ENCODE data around the gene CEP72.

CEP72 gene

DNA sequence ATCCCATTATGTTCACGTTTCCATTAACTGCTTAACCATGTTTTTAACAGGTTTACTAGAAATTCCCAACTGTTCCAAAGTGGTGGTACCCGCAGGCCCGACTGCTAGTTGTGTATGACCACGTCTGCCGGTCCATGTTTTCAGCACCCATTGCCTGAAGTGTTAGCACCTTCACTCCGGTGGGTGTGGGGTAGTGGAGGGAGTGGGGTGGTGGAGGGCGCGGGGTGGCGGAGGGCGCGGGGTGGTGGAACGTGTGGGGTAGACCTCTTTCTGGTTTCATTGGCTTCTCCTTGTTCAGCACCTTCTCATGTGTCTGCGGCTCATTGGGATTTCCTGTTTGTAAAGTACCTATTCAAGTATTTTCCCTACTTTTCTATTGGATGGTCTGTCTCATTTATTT, 43.3 kb downstream of the CEP72 start:
- H3K4me1 ChIP-seq (ENCODE audit: control insufficient read depth, insufficient read depth, low read length): no peaks in the 10 kb centered on the region
- H3K9me3 ChIP-seq (replicated peaks; ENCODE audit: low read length): no peaks in the 10 kb centered on the region
- no peak overlapping the region for H3K4me3 ChIP-seq (ENCODE audit: low read length)
- no peaks in the 10 kb centered on the region for H3K27me3 ChIP-seq (ENCODE audit: control insufficient read depth, insufficient read depth, low read length)
- H3K36me3 ChIP-seq (ENCODE audit: insufficient read depth, low read length): peaks cover 16% of the 10 kb centered on the region
- H3K9ac ChIP-seq (ENCODE audit: low read depth, low read length): no peak overlapping the region
- no peak overlapping the region for H3K4me2 ChIP-seq (ENCODE audit: low read length)

DNA sequence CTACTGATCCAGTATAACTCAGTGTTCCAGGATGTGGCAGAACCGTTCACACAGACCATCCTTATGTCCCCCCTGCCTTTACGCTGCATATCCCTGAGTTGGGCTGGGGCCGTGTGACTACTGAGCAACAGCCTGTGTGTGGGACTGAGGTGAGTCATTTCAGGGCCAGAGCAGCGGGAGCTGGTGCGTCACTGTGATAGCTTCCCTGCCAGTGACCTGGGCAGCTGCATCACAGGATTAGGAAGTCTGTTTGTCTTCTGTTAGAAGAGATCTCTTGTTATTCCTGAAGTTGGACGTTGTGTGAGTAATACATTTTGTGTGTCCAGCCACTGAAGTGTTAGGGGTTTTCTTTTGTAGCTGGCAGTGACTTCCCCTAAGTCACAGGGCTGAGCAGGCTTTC, 45.4 kb downstream of the CEP72 start:
- no peak overlapping the region for H3K4me3 ChIP-seq (ENCODE audit: low read length)
- H3K9ac ChIP-seq (ENCODE audit: low read depth, low read length): no peak overlapping the region
- H3K9me3 ChIP-seq (replicated peaks; ENCODE audit: low read length): no peaks in the 10 kb centered on the region
- no peaks in the 10 kb centered on the region for H3K27me3 ChIP-seq (ENCODE audit: control insufficient read depth, insufficient read depth, low read length)
- H3K36me3 ChIP-seq (ENCODE audit: insufficient read depth, low read length): peaks cover 18% of the 10 kb centered on the region
- no peak overlapping the region for H3K4me2 ChIP-seq (ENCODE audit: low read length)
- H3K4me1 ChIP-seq (ENCODE audit: control insufficient read depth, insufficient read depth, low read length): no peaks in the 10 kb centered on the region

DNA sequence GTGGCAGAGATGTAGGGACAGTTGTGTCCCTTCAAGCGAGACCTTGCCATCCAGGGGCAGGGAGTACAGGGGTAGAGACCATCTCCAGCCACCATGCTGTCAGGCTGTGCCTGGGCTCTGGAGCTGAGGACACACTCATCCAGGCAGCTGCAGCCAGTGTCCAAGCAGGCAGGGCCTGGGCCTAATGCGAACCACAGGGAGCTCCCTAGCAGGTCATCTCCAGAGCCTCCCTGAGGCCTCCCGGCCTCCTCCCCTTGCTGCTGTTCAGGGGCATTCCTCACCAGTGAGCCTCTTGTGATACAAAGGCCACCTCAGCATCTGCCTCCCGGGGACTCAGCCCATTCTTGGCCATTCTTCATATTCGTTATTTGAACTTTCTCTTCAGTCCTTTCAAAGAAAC, 46.0 kb downstream of the CEP72 start:
- Histone ChIP-seq H3K27me3 (ENCODE audit: control insufficient read depth, insufficient read depth, low read length) (no peaks in the 10 kb centered on the region), H3K9ac (ENCODE audit: low read depth, low read length) (no peak overlapping the region), H3K4me1 (ENCODE audit: control insufficient read depth, insufficient read depth, low read length) (no peaks in the 10 kb centered on the region), H3K36me3 (ENCODE audit: insufficient read depth, low read length) (peaks cover 15% of the 10 kb centered on the region), H3K9me3 (replicated peaks; ENCODE audit: low read length) (no peaks in the 10 kb centered on the region), H3K4me2 (ENCODE audit: low read length) (no peak overlapping the region), H3K4me3 (ENCODE audit: low read length) (no peak overlapping the region)

DNA sequence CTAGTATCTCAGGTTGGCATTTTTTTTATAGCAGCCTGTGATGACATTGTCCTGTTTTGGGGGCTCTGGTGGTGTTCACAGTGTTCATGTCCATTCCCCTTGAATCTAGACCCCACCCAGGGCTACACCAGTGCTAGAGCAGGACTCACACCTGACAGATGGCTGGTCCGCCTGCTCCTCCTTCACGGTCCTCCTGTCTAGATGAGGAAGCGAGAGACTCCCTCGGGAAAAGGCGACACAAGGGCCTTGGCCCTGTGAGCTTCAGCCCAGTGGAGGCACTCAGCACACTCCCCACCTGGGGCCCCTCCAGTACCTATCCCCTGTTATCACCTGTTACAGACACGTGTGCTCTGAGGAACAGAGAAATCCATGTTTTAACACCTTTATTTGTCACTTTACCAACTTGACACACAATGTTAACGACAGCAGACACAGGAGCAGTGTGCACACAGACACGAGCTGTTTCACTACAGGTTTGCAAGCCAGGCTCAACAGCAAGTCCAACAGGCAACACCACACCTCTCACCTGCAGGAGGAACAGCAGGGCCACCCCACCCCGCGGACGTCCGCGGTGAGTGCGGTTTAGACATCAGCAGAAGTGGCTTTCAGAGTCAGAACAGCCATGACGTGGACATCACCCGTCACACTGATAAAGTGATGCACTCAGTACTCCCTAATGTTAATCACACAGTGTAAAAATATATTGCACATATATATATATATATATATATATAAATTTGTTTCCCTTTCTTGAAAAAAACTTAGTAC, 47.5 kb downstream of the CEP72 start:
- H3K27me3 ChIP-seq (ENCODE audit: control insufficient read depth, insufficient read depth, low read length): no peaks in the 10 kb centered on the region
- H3K9ac ChIP-seq (ENCODE audit: low read depth, low read length): no peak overlapping the region
- no peak overlapping the region for H3K4me2 ChIP-seq (ENCODE audit: low read length)
- no peaks in the 10 kb centered on the region for H3K4me1 ChIP-seq (ENCODE audit: control insufficient read depth, insufficient read depth, low read length)
- H3K36me3 ChIP-seq (ENCODE audit: insufficient read depth, low read length): peaks cover 15% of the 10 kb centered on the region
- H3K9me3 ChIP-seq (replicated peaks; ENCODE audit: low read length): no peaks in the 10 kb centered on the region
- H3K4me3 ChIP-seq (ENCODE audit: low read length): no peak overlapping the region

DNA sequence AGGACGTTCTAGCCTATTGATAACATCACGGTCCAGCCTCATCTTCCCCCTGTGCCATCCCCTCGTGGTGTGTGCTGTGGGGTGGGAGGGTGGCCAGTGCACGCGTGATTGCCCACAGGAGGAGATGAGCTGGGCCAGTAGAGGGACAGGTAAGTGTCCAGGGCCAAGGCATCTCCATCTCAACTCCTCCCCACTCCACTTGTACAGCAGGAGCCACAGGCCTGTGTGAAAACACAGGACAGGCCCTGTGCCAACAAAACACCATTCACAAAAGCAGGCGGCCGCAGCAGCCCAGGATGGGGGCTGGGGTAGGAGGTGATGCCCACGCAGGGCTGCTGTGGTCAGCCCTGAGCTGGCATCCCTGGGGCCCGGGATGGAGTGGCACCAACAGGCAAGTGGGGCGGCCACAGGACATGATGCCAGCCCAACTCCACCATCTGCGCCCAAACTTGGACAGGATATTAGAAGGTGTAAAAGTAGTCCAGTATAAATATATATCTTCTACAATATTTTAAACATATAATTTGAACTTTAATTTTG, 48.4 kb downstream of the CEP72 start:
- H3K4me2 ChIP-seq (ENCODE audit: low read length): no peak overlapping the region
- H3K9me3 ChIP-seq (replicated peaks; ENCODE audit: low read length): no peaks in the 10 kb centered on the region
- no peaks in the 10 kb centered on the region for H3K4me1 ChIP-seq (ENCODE audit: control insufficient read depth, insufficient read depth, low read length)
- H3K4me3 ChIP-seq (ENCODE audit: low read length): no peak overlapping the region
- H3K9ac ChIP-seq (ENCODE audit: low read depth, low read length): no peak overlapping the region
- H3K36me3 ChIP-seq (ENCODE audit: insufficient read depth, low read length): peaks cover 15% of the 10 kb centered on the region
- H3K27me3 ChIP-seq (ENCODE audit: control insufficient read depth, insufficient read depth, low read length): no peaks in the 10 kb centered on the region

DNA sequence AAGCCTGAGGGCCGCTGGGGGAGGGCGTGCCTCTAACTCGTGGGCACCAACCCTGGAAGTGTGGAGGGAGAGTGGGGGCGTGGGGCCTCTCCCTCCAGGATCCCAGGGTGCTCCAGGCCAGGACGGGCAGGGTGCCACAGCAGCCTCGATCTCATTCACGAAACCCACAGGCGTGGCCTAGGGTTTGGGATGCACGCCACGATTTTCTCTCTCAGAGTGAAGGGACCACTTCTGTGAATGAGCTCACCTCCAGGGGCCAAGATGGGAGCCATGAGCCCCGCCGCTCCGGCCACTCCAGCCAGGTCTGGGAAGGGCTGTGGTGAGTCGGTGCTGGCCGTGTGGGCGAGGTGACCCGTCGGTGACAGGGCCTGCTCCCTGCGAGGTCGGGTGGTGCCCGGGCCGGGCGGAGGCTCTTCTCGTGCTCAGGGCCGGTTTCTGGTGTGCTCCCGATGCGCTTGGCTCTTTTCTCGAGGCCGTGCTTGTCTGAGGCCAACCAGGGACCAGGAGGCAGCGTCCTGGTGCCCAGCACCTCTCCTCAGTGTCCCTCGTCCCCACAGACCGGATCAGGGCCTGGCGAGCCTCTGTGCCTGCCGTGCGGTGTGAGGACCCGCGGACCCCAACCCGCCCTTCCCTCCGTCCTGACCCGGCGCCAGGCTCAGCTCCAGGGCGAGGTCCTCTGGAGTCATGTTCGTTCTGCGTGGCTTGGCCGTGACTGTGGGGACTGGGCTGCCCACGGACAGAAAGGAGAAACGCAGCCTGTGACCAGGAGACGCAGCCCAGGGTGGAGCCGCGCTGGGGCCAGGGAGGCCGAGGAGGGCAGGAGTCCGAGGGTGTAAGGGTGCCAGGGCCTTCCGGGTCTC, 50.0 kb downstream of the CEP72 start:
- peaks cover 15% of the 10 kb centered on the region for H3K36me3 ChIP-seq (ENCODE audit: insufficient read depth, low read length)
- H3K4me1 ChIP-seq (ENCODE audit: control insufficient read depth, insufficient read depth, low read length): no peaks in the 10 kb centered on the region

DNA sequence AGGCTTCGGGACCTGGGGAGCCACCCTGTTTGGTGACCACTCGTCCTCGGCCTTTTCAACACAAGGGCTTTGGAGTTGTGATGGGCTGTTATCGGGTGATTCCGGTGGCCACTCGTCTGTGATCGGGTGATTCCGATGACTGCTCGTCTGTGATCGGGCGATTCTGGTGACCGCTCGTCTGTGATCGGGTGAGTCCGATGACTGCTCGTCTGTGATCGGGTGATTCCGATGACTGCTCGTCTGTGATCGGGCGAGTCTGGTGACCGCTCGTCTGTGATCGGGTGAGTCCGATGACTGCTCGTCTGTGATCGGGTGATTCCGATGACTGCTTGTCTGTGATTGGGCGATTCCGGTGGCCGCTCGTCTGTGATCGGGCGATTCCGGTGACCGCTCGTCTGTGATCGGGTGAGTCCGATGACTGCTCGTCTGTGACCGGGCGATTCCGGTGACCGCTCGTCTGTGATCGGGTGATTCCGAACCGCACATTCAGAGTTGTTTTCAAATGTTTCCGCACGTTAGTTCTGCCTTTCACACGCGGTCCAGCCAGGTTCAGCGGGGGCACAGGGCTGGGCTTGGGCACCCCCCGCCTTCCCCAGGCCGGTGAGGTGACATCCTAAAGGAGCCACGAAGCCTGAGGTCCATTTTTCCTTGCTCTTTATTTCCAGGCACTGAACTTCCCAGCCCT, 50.8 kb downstream of the CEP72 start:
- Histone ChIP-seq H3K4me1 (ENCODE audit: control insufficient read depth, insufficient read depth, low read length) (no peaks in the 10 kb centered on the region), H3K36me3 (ENCODE audit: insufficient read depth, low read length) (peaks cover 15% of the 10 kb centered on the region), H3K27me3 (ENCODE audit: control insufficient read depth, insufficient read depth, low read length) (no peaks in the 10 kb centered on the region), H3K4me2 (ENCODE audit: low read length) (no peak overlapping the region), H3K9ac (ENCODE audit: low read depth, low read length) (no peak overlapping the region), H3K4me3 (ENCODE audit: low read length) (no peak overlapping the region), H3K9me3 (replicated peaks; ENCODE audit: low read length) (no peaks in the 10 kb centered on the region)

More for the DNA sequence above, 50.0 kb downstream of the CEP72 start:
- H3K4me3 ChIP-seq (ENCODE audit: low read length): no peak overlapping the region
- H3K9ac ChIP-seq (ENCODE audit: low read depth, low read length): no peak overlapping the region
- no peaks in the 10 kb centered on the region for H3K27me3 ChIP-seq (ENCODE audit: control insufficient read depth, insufficient read depth, low read length)
- H3K4me2 ChIP-seq (ENCODE audit: low read length): no peak overlapping the region
- no peaks in the 10 kb centered on the region for H3K9me3 ChIP-seq (replicated peaks; ENCODE audit: low read length)

DNA sequence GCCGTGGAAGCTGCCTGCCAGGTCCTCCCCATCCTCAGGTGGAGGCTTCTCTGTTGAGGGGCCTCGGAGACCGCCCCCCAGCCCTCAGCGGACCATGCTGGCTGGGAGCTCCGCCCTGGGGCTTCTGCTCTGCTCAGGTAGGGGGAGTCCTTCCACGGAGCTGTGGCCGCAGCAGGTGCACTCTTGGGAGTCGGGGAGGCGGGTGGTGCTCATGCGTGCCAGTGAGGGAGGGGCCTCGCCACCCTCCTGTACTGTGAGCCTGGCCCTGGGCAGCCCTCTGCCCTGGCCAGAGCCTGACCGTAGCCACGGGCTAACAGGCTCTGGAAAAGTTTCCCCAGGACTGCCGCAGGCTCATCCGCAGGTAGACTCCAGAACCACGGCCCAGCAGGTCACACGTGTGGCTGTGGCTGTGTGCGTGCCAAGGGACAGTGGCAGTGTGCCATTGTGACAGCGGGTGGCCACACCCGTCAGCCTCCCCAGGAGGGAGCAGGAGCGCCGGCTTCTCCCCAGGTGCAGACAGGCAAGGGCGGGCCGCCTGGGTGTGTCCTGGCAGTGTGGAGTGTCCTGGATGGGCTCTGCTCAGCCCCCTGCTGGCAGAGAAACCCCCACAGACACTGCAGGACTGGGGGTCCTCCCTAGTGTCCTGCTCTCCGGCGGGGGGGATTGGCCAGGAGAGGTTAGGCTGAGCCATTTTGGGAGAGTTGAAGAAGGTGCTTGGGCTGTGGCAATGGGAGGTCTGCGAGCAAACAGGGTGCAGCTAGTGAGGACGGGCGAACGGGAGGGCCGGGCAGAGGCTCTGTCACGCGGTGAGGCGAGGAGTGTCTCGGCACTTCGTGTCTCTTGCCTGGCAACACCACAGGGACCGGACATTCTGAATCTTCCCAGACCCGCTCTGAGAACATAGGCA, 51.5 kb downstream of the CEP72 start:
- Histone ChIP-seq H3K4me3 (ENCODE audit: low read length) (no peak overlapping the region), H3K27me3 (ENCODE audit: control insufficient read depth, insufficient read depth, low read length) (no peaks in the 10 kb centered on the region), H3K4me1 (ENCODE audit: control insufficient read depth, insufficient read depth, low read length) (no peaks in the 10 kb centered on the region), H3K9ac (ENCODE audit: low read depth, low read length) (no peak overlapping the region), H3K9me3 (replicated peaks; ENCODE audit: low read length) (no peaks in the 10 kb centered on the region), H3K36me3 (ENCODE audit: insufficient read depth, low read length) (peaks cover 12% of the 10 kb centered on the region), H3K4me2 (ENCODE audit: low read length) (no peak overlapping the region)

DNA sequence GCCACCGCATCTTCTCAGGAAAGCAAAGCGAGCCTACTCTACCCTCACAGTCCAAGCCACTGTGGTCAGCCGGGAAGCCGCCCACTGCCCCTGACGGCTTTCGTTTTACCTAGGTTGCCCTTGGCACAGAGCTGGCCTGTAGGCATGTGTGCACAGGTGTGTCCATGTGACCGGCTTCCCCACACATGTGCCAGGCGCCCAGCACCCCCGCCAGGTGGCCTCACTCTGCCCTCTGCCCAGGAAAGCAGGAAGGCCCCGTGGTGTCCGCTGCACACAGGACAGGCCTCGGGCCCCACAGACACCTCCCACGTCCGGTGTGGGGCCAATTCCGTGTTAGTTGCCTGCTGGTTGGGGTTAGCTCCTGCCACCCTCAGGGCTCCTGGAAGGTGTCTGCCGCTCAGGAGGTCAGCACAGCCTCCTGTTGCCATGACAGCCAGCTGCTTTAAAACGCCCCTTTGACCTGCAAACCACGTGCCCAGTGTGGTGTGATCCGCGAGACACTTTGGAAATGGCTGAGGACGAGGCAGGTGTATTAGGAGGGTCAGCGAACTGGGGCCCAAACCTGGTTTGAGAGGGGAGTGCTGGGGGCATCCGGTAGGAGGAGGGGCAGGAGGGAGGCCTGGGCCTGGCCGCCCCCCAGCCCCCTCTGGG, 52.3 kb downstream of the CEP72 start:
- peaks cover 14% of the 10 kb centered on the region for H3K36me3 ChIP-seq (ENCODE audit: insufficient read depth, low read length)
- H3K4me3 ChIP-seq (ENCODE audit: low read length): no peak overlapping the region
- no peaks in the 10 kb centered on the region for H3K4me1 ChIP-seq (ENCODE audit: control insufficient read depth, insufficient read depth, low read length)
- no peak overlapping the region for H3K9ac ChIP-seq (ENCODE audit: low read depth, low read length)
- no peaks in the 10 kb centered on the region for H3K9me3 ChIP-seq (replicated peaks; ENCODE audit: low read length)
- no peak overlapping the region for H3K4me2 ChIP-seq (ENCODE audit: low read length)
- H3K27me3 ChIP-seq (ENCODE audit: control insufficient read depth, insufficient read depth, low read length): no peaks in the 10 kb centered on the region

DNA sequence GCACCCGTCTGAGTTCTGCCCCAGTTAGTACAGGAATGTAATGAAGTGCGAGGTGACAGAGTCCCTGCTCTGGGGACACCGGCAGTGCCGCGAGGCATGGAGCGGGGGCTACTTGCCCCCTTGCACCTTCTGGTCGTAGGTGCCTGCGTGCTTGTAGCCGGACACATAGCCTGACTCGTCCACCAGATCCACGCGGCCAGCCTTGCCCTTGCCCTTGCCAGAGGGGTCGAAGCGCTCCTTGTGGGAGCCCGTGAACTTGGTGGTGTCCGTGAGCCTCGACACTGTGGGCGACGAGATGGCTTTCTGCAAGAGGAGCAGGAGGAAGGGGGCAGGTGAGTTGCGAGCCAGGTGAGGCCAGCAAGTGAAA, 52.8 kb downstream of the CEP72 start:
- no peak overlapping the region for H3K9ac ChIP-seq (ENCODE audit: low read depth, low read length)
- no peaks in the 10 kb centered on the region for H3K27me3 ChIP-seq (ENCODE audit: control insufficient read depth, insufficient read depth, low read length)
- H3K4me3 ChIP-seq (ENCODE audit: low read length): no peak overlapping the region
- H3K4me1 ChIP-seq (ENCODE audit: control insufficient read depth, insufficient read depth, low read length): no peaks in the 10 kb centered on the region
- no peaks in the 10 kb centered on the region for H3K9me3 ChIP-seq (replicated peaks; ENCODE audit: low read length)
- H3K4me2 ChIP-seq (ENCODE audit: low read length): no peak overlapping the region
- H3K36me3 ChIP-seq (ENCODE audit: insufficient read depth, low read length): peaks cover 10% of the 10 kb centered on the region
